Stimulated activated CD4-positive, alpha-beta T cell treated with anti-CD3 and anti-CD28 coated beads, Interleukin-4, amount 100 ng/mL, for 48 hours (primary cell): ENCODE results near the gene NOSTRIN.
"Not testable (repeated sequence)": the region's sequence is repeated elsewhere in the genome, so short reads cannot be mapped to it uniquely, and the experiment has no call there.

Experiments
- DNase-seq, 2 donors: peaks; one replicate each; pipeline ENCODE4 v3.0.0-alpha.2; 2020; ENCODE audit warnings: low read depth in 2 of 2

NOSTRIN gene

DNA sequence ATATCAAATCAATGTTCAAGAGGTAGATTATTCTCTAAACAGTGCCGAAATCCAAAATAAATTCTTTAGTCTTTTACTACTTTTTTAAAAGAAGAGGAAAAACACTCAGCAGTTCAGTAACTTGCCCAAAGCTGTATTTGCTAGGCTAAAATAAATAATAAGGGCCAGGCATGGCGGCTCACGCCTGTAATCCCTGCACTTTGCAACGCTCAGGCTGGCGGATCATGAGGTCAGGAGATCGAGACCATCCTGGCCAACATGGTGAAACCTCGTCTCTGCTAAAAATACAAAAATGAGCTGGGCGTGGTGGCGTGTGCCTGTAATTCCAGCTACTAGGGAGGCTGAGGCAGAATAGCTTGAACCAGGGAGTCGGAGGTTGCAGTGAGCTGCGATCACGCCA, 79.7 kb downstream of the NOSTRIN start:
- not testable (repeated sequence) for DNase-seq

DNA sequence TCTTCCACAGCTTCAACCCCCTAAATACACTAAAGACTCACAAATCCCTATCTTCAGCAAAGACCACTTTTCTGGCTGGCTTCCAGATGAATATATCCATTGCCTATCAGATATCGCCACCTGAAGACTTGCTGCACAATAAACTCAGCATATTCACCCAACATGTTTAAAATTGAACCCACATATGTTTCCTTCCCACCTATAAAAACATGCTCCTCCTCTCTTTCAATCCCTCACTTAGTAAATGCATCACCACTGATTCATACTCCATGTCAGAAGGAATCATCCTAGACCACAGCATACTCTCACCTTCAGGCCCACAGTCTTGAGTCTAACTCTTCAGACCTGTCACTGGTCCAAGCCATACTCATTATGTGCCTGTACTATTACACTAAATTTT, 82.5 kb downstream of the NOSTRIN start:
- no peak for DNase-seq

DNA sequence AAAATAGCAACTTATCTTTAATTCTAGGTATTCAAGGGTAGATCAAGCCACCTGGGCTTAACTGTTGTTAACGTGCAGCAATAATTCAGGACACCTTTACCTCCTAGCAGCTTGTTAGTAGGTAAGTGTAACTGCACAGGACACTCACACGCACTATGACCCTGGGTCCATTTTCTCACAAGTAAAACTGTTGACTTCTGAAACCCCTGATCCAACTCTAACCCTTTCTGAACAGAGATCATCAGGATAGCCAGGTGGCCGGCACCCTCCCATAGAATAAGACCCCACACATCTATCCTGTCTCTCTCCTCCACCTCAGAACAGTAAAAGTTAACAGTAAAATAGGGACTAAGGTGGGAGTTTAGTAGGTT, 87.2 kb downstream of the NOSTRIN start:
- no peak for DNase-seq

DNA sequence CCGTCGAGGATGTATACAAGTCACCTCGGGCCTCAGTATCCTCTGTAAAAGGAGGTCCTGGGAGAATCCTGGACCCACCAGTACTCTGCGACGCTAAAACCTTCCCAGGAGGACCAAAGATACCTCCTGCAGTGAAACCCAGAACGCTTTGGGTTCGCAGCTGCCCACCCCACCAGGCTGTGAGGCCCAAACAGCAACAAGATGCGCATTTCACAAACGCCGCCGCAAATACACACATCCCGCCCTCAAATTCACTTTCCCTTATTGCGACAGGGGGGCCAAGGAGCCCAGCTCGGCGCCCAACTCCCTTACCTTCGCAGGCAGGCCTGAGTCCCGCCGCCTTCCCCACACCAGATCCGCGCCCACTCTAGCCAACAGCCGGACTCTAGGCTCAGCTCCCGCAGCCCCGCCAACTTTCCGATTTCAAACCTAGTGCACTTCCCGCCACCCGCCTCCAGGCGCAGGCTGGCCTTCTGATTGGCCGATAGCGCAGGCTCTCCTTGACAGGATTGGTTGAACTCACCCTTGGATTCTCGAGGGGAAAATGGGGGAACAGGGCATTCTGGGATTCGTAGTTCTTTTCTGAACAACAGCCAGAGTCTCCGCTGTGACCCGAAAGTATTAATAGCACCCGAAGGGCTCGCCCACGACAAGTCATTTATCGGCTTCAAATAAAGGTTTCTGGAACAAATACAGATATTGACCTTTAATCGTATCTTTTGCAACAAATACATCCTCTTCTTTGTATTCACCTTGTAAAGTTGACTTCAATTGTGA, 87.8 kb downstream of the NOSTRIN start, which contains the start of gene SPC25:
TSS of gene SPC25 (minus strand) at position 425 of the 777 bp plus-strand sequence. CDS start 911 bp downstream, outside the sequence.
- peak; percentile 80 to 85 for DNase-seq

DNA sequence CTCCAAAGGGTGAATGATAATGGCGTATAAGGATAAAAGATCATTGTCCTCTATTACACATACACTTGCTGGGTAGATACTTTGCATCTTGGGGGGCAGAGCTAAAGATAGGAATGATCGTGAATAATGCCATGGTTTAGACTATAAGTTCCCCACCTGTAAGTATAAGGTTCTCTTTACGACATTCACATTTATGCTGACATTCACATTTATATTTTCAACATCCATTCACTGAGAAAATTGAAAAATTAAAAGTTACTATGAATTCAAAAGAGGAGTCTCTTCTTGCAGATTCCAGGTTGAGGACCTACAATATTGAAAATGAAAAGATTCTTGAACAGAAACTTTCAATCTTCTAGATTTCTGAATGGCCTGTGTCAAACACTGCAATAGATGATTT, 89.9 kb downstream of the NOSTRIN start:
- no peak for DNase-seq

DNA sequence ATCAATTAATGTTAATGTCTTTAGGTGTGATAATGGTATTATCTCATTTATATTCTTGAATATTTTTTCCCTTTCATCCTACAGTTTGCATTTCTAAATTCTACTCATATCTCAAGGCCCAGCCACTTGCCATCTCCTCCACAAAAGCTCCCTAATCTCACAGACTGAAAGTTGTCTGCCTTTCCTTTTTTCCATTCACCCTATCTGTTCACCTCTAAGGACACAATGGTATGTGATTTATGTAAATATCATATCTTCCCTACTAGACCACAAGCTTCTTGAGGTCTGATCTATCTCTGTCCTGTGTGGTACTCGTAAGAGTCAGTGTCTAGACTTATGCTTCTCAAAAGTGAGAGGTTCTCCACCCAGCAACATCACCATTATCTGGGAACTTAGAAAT, 91.7 kb downstream of the NOSTRIN start:
- no peak for DNase-seq

DNA sequence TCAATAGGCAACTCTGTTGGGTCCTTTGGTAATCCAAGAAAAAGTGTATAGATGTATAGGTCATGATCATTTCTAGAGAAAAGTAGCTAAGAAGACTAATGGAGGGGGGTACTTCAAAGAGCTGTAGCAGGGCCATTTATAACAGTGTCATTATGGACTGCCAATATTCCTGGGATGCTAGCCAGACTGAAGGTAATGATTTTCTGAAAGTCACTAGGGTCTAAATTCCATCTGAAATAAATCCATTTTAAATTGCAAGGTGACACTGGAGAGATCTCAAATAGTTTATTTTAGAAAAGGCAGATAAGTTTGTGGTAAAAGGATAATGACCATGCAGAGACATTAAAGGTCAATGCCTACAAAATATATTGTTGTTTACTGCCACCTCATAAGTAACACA, 92.3 kb downstream of the NOSTRIN start:
- no peak for DNase-seq

DNA sequence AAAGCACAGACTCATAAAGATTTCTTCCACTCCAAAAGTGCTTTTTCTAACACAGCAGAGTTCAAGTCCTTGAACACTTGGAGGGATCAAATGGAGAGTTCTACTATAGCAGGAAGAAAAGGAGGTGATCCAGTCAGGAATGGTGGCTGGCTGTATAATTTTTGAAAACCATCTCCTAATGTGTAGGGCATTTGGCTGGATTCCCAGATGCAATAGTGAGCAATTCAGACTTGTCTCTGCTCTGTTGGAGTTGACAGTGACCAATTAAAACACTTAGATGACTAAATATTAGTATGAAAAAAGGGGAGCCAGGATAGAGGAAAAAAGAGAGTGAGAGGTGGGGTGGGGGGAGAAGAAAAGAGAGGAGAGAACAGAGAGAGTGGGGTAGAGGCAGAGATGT, 93.3 kb downstream of the NOSTRIN start:
- no peak for DNase-seq

DNA sequence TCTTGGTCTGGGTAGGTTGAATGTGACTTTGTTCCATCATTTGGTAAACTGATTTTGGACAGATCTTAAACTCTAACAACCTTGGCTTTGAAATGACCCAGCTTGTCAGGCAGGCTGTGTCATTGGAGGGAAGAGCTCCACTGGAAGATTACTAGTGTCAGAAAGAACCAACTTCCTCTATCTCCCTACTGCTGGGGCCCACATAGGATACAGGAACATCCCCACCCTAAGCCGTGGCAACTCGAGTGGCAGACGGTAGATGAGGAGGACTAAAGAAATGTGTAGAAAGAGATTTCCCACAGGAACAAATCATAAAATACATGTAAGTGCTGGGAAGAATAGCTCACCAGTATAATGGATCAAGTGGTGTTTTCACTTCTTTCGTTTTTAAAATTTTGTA, 94.3 kb downstream of the NOSTRIN start:
- no peak for DNase-seq

DNA sequence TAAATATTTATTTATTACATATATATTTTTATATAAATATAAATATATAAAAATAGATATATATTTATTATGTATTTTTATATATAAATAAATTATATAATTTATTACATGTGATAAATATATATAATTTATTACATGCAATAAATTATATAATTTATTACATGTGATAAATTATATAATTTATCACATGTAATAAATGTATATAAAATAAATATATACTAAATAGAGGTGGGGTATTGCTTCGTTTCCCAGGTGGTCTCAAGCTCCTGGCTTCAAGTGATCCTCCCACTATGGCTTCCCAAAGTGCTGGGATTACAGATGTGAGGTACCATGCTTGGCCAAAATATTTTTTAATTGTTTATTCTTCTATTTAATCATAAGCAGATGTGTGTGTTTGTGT, 95.0 kb downstream of the NOSTRIN start:
- no peak for DNase-seq

DNA sequence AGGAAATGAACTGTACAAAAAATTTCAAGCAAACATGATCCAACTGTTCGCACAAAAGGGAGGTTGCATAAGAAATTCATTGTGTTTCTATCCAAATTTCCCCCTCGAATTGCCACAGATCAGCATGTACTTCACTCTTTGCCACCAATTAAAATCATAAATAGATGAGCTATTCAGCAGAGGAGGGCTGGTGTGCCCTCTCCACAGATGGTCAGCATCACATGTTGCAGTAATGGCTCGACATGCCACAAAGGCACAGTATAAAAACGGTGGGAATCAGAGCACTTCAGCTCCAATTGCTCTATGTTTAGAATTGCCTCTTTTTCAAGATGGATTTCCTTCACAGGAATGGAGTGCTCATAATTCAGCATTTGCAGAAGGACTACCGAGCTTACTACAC, 98.6 kb downstream of the NOSTRIN start, which contains the start of gene G6PC2:
TSS of gene G6PC2 (plus strand) at position 289 of the 400 bp plus-strand sequence. CDS start at position 330, 41 bp downstream.
- no peak for DNase-seq

DNA sequence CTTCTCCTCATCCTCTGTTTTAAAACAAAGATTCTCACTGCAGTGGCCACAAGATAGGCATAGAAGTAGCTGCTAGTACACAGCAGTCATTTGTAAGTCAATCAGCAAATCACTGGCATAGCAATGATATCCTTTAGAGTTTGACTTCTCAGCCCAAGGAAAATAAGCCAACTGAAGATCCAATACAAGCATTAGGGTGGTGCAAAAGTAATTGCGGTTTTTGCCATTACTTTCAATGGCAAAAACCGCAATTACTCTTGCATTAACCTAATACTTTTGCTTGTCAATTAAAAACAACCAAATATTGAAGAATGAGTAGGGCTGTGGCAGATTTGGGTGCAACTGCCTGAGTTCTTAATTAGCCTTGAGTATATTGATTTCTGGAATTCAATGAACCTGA, 101.5 kb downstream of the NOSTRIN start:
- DNase-seq, result no peak

DNA sequence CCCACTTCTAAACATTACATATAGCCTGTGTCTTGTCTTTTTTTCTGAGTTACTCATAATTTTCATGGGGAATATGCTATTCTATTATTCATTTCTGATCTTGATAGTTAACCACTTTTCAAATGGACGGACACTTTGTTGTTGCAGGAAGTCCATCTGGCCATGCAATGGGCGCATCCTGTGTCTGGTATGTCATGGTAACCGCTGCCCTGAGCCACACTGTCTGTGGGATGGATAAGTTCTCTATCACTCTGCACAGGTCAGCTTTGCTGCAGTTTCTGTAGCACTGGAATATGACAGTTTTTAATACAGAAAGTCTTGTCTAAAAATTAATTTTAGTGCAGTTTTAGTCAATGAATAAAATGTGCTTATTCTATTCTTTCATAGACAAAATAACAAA, 101.9 kb downstream of the NOSTRIN start:
- DNase-seq, result no peak

DNA sequence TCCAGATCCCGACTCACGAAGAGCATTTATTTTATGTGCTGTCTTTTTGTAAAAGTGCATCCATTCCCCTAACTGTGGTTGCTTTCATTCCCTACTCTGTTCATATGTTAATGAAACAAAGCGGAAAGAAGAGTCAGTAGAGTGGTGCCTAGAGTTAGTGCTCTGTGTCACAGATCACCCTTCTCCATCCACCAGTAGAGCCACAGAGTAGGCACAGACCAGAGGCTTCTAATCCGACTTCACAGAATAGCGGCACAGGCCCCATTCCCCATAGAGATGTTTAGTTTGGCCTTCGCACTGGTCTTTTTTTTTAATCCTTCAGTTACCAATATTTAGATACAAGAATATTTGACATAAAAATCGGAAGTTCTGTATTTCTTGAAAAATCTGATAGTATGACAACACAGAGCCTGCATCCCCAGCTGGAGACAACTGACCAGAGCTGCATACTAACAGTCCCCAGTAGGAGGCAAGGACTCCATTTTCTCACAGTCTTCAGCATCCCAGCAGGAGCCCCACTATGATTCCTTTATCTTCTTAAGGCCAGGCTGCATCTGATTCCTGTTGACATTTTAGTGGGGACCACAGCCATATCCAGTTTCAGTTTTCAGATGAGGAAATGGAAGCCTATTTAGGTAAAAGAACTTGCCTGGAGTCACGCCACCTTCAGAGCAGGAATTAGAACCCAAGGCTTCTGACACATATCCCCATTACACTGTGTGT, 105.7 kb downstream of the NOSTRIN start:
- DNase-seq, result no peak

DNA sequence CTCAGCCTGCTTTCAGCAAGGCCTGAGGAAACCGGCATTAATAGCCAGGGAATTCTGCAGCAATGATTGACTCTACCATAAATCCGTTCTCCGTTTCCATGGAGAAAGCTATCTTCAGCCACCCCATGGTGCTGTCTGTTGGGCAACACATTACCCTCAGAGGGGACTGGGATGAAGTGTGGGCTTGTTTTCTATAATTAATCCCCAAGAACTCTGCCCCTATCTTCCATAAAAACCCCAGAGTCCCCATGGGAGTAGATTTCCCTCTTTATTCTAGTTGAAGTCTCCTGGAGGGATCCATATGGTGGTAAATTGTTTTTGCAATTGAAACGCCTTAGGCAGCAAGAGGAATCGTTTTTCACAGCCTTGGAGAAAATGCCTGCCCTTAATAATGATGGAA, 107.9 kb downstream of the NOSTRIN start:
- no peak for DNase-seq

DNA sequence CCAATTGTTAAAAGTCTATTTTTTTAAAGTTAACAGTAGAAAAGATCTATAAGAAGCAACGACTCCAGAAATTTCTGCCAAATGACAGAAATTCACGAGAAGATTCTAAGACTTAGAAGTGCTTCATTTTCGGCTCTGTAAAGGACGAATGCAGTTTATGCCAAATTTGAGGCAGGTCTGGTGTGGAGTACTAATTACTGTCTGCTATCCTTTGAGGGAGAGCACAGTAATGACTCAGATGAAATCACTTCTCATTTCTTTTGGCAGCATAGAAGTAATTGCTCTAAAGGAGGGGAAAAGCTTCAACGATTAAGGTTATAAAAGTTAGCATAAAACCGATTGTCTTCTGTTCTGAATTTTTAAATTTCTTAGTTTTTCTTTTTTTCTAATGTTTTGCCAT, 110.0 kb downstream of the NOSTRIN start:
- DNase-seq, result no peak

DNA sequence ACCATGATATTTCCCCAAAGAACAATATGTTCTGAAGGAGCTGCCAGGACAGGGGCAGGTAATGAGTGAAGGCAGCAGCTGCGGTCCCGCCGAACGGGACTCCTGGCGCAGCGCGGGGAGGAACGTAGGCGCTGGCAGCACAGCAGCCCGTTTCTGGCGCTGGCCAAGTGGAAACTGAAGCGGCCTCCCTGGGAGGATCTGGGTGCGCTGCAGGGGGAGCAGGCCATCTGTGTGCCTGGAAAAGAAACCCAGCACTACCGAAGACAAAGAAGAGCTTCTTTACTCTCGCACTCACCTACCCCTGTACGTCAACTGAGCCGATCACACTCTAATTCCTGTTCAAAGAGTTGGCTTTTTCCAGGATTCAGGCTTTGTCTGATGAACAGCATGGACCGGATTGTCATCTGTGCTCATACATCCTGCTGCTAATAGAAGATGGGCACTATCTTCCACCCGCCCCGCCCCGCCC, 110.5 kb downstream of the NOSTRIN start:
- no peak for DNase-seq

DNA sequence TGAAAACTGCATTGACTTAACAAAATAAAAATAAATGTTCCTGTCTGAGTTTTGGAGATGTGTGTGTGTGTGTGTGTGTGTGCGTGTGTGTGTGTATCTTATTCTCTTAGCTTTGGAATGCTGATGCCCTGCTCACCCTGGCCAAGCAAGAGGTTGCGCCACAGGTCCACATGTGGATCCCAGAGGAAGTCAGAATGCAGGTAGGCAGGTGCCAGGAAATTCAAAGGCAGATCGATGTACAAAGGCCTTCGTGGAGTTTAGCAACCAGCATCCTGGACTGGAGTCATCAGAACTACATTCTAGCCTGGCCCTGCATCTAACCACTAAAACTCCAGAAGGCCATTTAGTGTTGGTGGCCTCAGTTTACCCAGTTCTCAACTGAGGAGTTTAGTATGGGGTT, 111.1 kb downstream of the NOSTRIN start:
- DNase-seq, result no peak
